Bronchial epithelial cell (primary cell): ENCODE measurements around the gene CADPS2. TPM values are rescaled to one million over a fixed set of nuclear protein-coding genes. Genes with fewer than 3 reads are reported as not detected.

ENCODE experiments used
- DNase-seq: peaks from one replicate; pipeline ENCODE4 v3.0.0-alpha.2; 2010; ENCODE audit warnings: low read depth
- FAIRE-seq: peaks from 2 replicates; lab custom pipeline; 2011; peaks lifted over from hg19 to GRCh38; lab: Jason Lieb, UNC
- H3K27me3 ChIP-seq: 2 replicates; pipeline ENCODE4 v1.5.1; 2011; ENCODE audit warnings: low read length; ENCODE audit not compliant: control insufficient read depth, insufficient read depth
- H3K36me3 ChIP-seq: 2 replicates; pipeline ENCODE4 v1.5.1; 2011; ENCODE audit warnings: low read length; ENCODE audit not compliant: control insufficient read depth, insufficient read depth
- H3K4me3 ChIP-seq: 2 replicates; pipeline ENCODE4 v1.5.1; 2011; ENCODE audit warnings: mild to moderate bottlenecking, low read depth, low read length, control low read depth
- total RNA-seq: library from RNA; depleted of rRNA; stranded (reverse); fragments of >200 nt; gene quantifications from 2 replicates; pipeline ENCODE4 v1.2.1, GENCODE V29; 2014
- TF ChIP-seq, protein P1 (sequence below): IDR thresholded peaks from 2 replicates; pipeline ENCODE4 v1.5.1; 2011; ENCODE audit warnings: mild to moderate bottlenecking, moderate library complexity, low read length, control low read depth, inconsistent platforms; ENCODE audit not compliant: insufficient read depth, severe bottlenecking

The CADPS2 gene
- total RNA-seq, result 2.0 and 4.2 TPM in 2 replicates

DNA sequence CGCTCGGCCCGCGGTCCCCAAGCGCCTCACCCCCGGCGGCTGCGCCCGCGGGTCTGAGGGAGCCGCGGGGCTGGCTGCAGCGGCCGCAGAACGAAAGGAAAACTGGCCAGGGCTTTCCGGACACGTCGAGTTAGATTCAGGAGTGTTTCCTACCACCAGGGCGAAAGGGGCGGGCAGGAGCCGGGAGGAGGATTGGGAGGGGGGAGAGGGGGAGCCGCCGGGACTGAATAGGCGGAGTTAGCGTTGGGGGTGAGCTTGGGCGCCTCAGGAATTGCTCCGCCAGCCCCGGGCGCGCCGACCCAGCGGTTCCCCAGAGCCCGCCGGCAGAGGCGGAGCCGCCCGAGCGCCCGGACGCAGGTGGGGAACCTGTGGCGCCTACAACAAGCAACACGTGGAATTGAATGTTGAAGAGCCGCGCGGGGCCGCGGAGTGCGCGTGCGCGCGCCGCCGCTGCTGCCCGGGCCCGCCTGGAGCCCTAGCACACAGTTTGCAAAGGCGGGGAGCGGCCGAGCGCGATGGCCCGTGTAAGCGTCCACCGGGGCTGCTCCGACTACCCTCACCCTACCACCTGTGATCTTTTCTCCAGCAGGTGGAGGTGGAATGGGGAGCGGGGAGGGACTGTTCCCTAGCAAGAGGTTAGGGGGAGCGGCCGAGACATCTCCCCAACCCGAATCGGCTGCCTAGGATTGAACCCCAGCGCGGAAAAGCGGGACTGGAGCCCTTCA lies at the start of gene CADPS2:
Gene CADPS2 (minus strand): TSS at position 104 of the 725 bp plus-strand sequence. CDS start 123 bp downstream, outside the sequence.
- no peak for FAIRE-seq
- no peaks in the 10 kb centered on the region for H3K27me3 ChIP-seq
- H3K36me3 ChIP-seq, result no peaks in the 10 kb centered on the region
- DNase-seq, result peak; percentile 58
- TF ChIP-seq, protein P1, sequence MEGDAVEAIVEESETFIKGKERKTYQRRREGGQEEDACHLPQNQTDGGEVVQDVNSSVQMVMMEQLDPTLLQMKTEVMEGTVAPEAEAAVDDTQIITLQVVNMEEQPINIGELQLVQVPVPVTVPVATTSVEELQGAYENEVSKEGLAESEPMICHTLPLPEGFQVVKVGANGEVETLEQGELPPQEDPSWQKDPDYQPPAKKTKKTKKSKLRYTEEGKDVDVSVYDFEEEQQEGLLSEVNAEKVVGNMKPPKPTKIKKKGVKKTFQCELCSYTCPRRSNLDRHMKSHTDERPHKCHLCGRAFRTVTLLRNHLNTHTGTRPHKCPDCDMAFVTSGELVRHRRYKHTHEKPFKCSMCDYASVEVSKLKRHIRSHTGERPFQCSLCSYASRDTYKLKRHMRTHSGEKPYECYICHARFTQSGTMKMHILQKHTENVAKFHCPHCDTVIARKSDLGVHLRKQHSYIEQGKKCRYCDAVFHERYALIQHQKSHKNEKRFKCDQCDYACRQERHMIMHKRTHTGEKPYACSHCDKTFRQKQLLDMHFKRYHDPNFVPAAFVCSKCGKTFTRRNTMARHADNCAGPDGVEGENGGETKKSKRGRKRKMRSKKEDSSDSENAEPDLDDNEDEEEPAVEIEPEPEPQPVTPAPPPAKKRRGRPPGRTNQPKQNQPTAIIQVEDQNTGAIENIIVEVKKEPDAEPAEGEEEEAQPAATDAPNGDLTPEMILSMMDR, result peak; percentile 34
- H3K4me3 ChIP-seq, result peak within 1 kb of the TSS; percentile 76

DNA sequence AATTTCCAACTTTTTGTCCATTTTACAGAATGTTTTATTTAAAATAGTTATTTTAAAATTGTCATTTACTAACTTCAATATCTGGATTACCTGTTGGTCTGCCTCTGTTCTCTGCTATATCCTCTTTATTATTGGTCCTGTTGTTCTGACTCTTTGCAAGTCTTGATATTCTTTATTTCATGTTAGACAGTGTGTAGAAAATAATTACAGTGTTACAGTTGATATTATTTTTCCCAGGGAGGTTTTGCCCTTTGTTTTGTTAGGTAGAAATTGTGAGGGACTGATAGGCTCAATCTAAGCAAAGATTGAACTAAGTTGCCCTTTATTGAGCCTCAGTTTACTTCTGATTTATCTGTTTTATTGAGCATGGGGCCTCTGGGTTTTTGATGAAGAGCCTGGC lies 49.4 kb upstream of the CADPS2 start:
- no peak for FAIRE-seq

DNA sequence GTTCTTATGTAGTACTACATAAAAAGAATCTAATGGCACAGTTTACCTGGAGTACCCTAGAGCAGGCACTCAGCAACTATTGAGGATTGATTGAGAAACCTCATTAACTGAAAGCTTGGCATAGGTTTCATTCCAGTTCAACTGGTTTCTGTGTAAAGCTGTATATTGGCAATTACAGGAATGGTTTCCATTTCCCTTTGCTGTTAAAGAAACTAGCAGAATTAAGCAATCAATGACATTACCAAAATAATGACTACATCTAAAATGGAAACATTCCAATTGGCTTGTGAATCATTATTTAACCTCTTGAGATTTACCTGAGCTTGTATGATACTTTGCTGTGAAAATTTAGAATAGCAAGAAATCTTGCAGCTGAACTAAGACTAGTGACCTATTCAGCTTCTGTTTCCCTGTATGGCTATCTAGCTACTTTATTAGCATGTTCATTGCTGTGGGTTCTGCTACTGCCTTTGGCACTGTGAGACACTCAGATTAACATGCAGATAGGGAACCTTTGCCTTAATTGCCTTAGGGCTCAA lies 33.5 kb upstream of the CADPS2 start:
- Histone ChIP-seq H3K27me3 (no peaks in the 10 kb centered on the region), H3K36me3 (no peaks in the 10 kb centered on the region), H3K4me3 (no peak overlapping the region)
- TF ChIP-seq, protein P1, result no peak
- DNase-seq (peak; percentile 82), FAIRE-seq (no peak)

More for the DNA sequence above, 49.4 kb upstream of the CADPS2 start:
- Histone ChIP-seq H3K27me3 (no peaks in the 10 kb centered on the region), H3K4me3 (no peak overlapping the region), H3K36me3 (no peaks in the 10 kb centered on the region)
- TF ChIP-seq, protein P1, result no peak
- no peak for DNase-seq

DNA sequence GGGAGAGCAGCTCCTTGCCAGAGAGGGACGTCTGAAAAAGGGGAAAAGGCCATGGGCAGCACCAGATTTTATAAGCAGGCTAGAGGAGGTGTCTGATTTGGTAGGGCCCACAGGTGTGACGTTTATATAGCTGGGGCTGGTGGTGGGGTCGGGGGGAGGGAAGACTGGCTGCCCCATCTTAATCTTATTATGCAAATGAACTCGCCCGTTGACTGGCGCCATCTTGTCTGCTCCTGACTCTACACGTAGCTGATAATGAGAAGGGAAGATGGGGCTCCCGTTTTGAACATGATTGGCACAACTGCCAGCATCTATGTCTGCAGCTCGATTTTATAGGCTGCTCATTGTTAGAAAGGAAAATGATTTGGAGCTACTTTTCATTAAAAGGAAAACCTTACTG lies 28.6 kb upstream of the CADPS2 start:
- no peaks in the 10 kb centered on the region for H3K36me3 ChIP-seq
- TF ChIP-seq, protein P1, result no peak
- no peaks in the 10 kb centered on the region for H3K27me3 ChIP-seq
- H3K4me3 ChIP-seq, result no peak overlapping the region
- no peak for FAIRE-seq
- no peak for DNase-seq

DNA sequence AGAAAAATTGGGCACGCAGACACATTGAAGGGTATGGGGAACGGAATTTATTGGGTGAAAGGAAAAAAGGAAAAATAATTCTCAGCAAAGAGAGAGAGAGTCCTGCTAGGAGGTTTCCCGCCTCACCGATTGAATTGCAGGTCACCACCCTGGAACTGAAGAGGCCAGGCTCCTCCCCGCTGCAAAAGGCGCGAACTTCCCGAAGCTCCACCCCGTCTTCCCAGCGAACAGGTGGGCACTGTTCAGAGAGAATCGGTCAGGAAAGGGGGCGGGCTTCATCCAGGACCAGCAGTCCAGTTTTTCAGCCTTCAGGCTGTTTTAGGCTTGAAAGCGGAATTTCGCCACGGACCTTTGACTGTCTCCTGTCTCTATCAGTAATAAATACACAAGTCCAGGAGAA lies 27.3 kb upstream of the CADPS2 start:
- no peak for DNase-seq
- H3K27me3 ChIP-seq, result no peaks in the 10 kb centered on the region
- FAIRE-seq, result no peak
- TF ChIP-seq, protein P1, result no peak
- no peaks in the 10 kb centered on the region for H3K36me3 ChIP-seq
- no peak overlapping the region for H3K4me3 ChIP-seq
